GM23338 (cell line): ENCODE data around the gene EXOC6B. TPM values are rescaled to one million over a fixed set of nuclear protein-coding genes. Genes with fewer than 3 reads are reported as not detected.

ENCODE experiments used
- ATAC-seq: fragments of 200-7000 bp; cut with Tn5 transposase; 3 replicates; pipeline ENCODE4 v1.9.1; 2020
- DNase-seq: peaks from one replicate; pipeline ENCODE4 v3.0.0-alpha.2; 2015; ENCODE audit warnings: low spot score
- H2AFZ ChIP-seq: fragments of 200-600 bp; sonication (generic); 2 replicates; pipeline ENCODE4 v1.8.0; 2016; ENCODE audit warnings: antibody characterized with exemption, mild to moderate bottlenecking, moderate library complexity
- H3F3A ChIP-seq: fragments of 200-600 bp; sonication (generic); replicated peaks from 2 replicates; pipeline ENCODE4 v1.8.0; 2017; ENCODE audit warnings: antibody characterized with exemption, mixed run types, low read depth
- H3K27ac ChIP-seq: fragments of 200-600 bp; sonication (generic); 2 replicates; pipeline ENCODE4 v1.6.1; 2016; ENCODE audit warnings: low read depth
- H3K27me3 ChIP-seq: fragments of 200-600 bp; sonication (generic); 2 replicates; pipeline ENCODE4 v1.8.0; 2016; ENCODE audit warnings: mild to moderate bottlenecking, mixed run types, moderate library complexity; ENCODE audit not compliant: insufficient read depth
- H3K36me3 ChIP-seq: fragments of 200-600 bp; sonication (generic); 2 replicates; pipeline ENCODE4 v1.8.0; 2016; ENCODE audit warnings: mild to moderate bottlenecking; ENCODE audit not compliant: insufficient read depth
- H3K4me1 ChIP-seq: fragments of 200-600 bp; sonication (generic); 2 replicates; pipeline ENCODE4 v1.8.0; 2016; ENCODE audit warnings: mild to moderate bottlenecking, moderate library complexity; ENCODE audit not compliant: insufficient read depth
- H3K4me2 ChIP-seq: fragments of 200-600 bp; sonication (generic); 2 replicates; pipeline ENCODE4 v1.7.1; 2017; ENCODE audit warnings: mixed run types
- H3K4me3 ChIP-seq: fragments of 200-600 bp; sonication (generic); 2 replicates; pipeline ENCODE4 v1.6.1; 2016; ENCODE audit warnings: mixed run types
- H3K79me2 ChIP-seq: fragments of 200-600 bp; sonication (generic); replicated peaks from 2 replicates; pipeline ENCODE4 v1.8.0; 2017; ENCODE audit warnings: mild to moderate bottlenecking; ENCODE audit not compliant: insufficient read depth
- H3K9me2 ChIP-seq: fragments of 200-600 bp; sonication (generic); 2 replicates; pipeline ENCODE4 v1.8.0; 2017; ENCODE audit not compliant: insufficient read depth
- H4K20me1 ChIP-seq: fragments of 200-600 bp; sonication (generic); replicated peaks from 2 replicates; pipeline ENCODE4 v1.8.0; 2017; ENCODE audit warnings: mild to moderate bottlenecking; ENCODE audit not compliant: insufficient read depth
- H3K27ac Mint-ChIP-seq: 2 replicates; pipeline ENCODE4 v1.8.0; 2020; ENCODE audit warnings: inconsistent platforms, mild to moderate bottlenecking, moderate library complexity, mixed read lengths
- H3K27me3 Mint-ChIP-seq: 3 replicates; pipeline ENCODE4 v1.8.0; 2022; ENCODE audit warnings: low read depth, mild to moderate bottlenecking, moderate library complexity, mixed read lengths, inconsistent platforms; ENCODE audit not compliant: insufficient read depth, poor library complexity
- H3K36me3 Mint-ChIP-seq: 3 replicates; pipeline ENCODE4 v1.8.0; 2021; ENCODE audit warnings: low read depth, mild to moderate bottlenecking, inconsistent platforms, moderate library complexity, mixed read lengths
- H3K4me1 Mint-ChIP-seq: 3 replicates; pipeline ENCODE4 v1.8.0; 2020; ENCODE audit warnings: mild to moderate bottlenecking, inconsistent platforms, mixed read lengths
- H3K4me3 Mint-ChIP-seq: 3 replicates; pipeline ENCODE4 v1.8.0; 2021; ENCODE audit warnings: moderate library complexity, mild to moderate bottlenecking, inconsistent platforms, mixed read lengths
- H3K9me3 Mint-ChIP-seq: 3 replicates; pipeline ENCODE4 v1.8.0; 2020; ENCODE audit warnings: moderate library complexity, mild to moderate bottlenecking, inconsistent platforms, mixed read lengths
- CREB1 ChIP-seq: fragments of 250-450 bp; sonication (Bioruptor Pico); IDR thresholded peaks from 2 replicates; pipeline ENCODE4 v1.5.0; 2020; ENCODE audit warnings: low read depth, mild to moderate bottlenecking, moderate library complexity
- EZH2phosphoT487 ChIP-seq: fragments of 200-600 bp; sonication (generic); IDR thresholded peaks from one replicate; pipeline ENCODE4 v1.8.1; 2018; ENCODE audit warnings: antibody characterized with exemption; ENCODE audit not compliant: unreplicated experiment
- NANOG ChIP-seq: IDR thresholded peaks from 2 replicates; pipeline ENCODE4 v1.6.1; 2016; ENCODE audit warnings: antibody characterized with exemption, borderline replicate concordance
- POLR2AphosphoS5 ChIP-seq: IDR thresholded peaks from 2 replicates; pipeline ENCODE4 v1.6.1; 2016; ENCODE audit warnings: antibody characterized with exemption, low read depth
- STAT1 ChIP-seq: IDR thresholded peaks from one replicate; pipeline ENCODE4 v1.6.1; 2016; ENCODE audit warnings: antibody characterized with exemption; ENCODE audit not compliant: unreplicated experiment
- polyA plus RNA-seq: library from polyadenylated mRNA; unstranded; fragments of >200 nt; fragmentation: Nextera tagmentation; extraction: Ambion mirVana; gene quantifications from 2 replicates; pipeline ENCODE4 v1.2.1, GENCODE V29; 2016
- total RNA-seq: library from RNA; depleted of rRNA; stranded (reverse); fragments of >200 nt; shearing (Covaris generic); gene quantifications from 2 replicates; pipeline ENCODE4 v1.2.3, GENCODE V29; 2014
- TF ChIP-seq, protein P1 (sequence below): IDR thresholded peaks from one replicate; pipeline ENCODE4 v1.6.1; 2018; ENCODE audit warnings: antibody characterized with exemption; ENCODE audit not compliant: unreplicated experiment
- TF ChIP-seq, protein P2 (sequence below), 2 experiments: fragments of 200-600 bp in 1 of 2; sonication (generic) in 1 of 2; conservative IDR thresholded peaks; 2 replicates each; pipeline versions ENCODE4 v1.5.1 to v1.6.1; 2016 to 2017; ENCODE audit warnings: antibody characterized with exemption in 2 of 2, low read depth in 2 of 2, mild to moderate bottlenecking in 2 of 2, moderate library complexity in 1 of 2
- TF ChIP-seq, protein P3 (sequence below): fragments of 250-450 bp; sonication (Bioruptor Pico); IDR thresholded peaks from 2 replicates; pipeline ENCODE4 v1.5.0; 2020; ENCODE audit warnings: mild to moderate bottlenecking, moderate library complexity

EXOC6B gene
- total and polyA plus RNA-seq, 2 experiments from 2014 or later, result 7.2 to 45.9 TPM

DNA sequence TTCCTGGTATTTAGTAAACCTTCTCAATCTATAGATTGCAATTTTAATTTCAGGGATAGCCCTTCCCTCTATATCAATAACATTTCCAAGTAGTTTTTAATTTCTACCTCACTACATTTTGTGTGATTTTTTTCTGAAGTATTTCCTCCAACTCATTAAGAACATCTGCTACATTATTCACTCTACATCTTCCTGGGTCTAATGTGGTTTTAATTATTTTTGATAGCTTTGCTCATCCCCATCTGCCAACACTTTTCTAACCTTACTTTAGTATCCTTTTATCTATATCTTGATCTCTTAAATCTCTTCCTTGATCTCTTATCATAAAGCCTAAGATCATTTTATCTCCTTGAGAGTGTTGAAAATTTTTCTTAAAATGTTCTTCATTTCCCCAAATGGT, 399.8 kb downstream of the EXOC6B start (continued):
- TF ChIP-seq, protein P1, sequence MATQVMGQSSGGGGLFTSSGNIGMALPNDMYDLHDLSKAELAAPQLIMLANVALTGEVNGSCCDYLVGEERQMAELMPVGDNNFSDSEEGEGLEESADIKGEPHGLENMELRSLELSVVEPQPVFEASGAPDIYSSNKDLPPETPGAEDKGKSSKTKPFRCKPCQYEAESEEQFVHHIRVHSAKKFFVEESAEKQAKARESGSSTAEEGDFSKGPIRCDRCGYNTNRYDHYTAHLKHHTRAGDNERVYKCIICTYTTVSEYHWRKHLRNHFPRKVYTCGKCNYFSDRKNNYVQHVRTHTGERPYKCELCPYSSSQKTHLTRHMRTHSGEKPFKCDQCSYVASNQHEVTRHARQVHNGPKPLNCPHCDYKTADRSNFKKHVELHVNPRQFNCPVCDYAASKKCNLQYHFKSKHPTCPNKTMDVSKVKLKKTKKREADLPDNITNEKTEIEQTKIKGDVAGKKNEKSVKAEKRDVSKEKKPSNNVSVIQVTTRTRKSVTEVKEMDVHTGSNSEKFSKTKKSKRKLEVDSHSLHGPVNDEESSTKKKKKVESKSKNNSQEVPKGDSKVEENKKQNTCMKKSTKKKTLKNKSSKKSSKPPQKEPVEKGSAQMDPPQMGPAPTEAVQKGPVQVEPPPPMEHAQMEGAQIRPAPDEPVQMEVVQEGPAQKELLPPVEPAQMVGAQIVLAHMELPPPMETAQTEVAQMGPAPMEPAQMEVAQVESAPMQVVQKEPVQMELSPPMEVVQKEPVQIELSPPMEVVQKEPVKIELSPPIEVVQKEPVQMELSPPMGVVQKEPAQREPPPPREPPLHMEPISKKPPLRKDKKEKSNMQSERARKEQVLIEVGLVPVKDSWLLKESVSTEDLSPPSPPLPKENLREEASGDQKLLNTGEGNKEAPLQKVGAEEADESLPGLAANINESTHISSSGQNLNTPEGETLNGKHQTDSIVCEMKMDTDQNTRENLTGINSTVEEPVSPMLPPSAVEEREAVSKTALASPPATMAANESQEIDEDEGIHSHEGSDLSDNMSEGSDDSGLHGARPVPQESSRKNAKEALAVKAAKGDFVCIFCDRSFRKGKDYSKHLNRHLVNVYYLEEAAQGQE, result no peak
- TF ChIP-seq STAT1 (no peak), EZH2phosphoT487 (no peak), CREB1 (no peak)
- TF ChIP-seq, protein P2, sequence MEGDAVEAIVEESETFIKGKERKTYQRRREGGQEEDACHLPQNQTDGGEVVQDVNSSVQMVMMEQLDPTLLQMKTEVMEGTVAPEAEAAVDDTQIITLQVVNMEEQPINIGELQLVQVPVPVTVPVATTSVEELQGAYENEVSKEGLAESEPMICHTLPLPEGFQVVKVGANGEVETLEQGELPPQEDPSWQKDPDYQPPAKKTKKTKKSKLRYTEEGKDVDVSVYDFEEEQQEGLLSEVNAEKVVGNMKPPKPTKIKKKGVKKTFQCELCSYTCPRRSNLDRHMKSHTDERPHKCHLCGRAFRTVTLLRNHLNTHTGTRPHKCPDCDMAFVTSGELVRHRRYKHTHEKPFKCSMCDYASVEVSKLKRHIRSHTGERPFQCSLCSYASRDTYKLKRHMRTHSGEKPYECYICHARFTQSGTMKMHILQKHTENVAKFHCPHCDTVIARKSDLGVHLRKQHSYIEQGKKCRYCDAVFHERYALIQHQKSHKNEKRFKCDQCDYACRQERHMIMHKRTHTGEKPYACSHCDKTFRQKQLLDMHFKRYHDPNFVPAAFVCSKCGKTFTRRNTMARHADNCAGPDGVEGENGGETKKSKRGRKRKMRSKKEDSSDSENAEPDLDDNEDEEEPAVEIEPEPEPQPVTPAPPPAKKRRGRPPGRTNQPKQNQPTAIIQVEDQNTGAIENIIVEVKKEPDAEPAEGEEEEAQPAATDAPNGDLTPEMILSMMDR (conservative IDR thresholded peaks at IDR 0.05; ENCODE audit: low read depth in 2 of 2), result no peak

DNA sequence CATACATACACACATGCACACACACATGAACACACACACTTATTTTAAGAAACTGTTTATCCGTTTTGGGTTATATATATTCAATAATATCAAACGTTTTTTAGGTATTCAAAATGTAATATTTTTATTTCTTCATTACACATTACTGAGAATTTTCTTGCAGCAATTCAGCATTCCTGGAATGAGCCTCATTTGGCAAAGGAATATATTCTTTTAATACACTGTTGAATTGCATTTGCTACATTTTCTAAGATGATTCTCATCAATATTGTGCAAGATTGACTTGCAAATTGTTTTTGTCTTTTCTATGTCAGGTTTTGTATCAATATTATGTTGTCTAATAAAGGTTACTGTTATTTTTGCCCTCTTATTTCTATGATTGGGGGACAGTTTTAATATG, 402.1 kb downstream of the EXOC6B start:
- peaks cover 15% of the 10 kb centered on the region for H3K9me3 Mint-ChIP-seq
- H3K27me3 Mint-ChIP-seq, result peaks cover 3% of the 10 kb centered on the region
- H3K4me3 Mint-ChIP-seq, result no peak overlapping the region
- TF ChIP-seq POLR2AphosphoS5 (no peak), EZH2phosphoT487 (no peak), NANOG (no peak)
- TF ChIP-seq, protein P2 (conservative IDR thresholded peaks at IDR 0.05; ENCODE audit: low read depth in 2 of 2), result no peak
- TF ChIP-seq, protein P3, sequence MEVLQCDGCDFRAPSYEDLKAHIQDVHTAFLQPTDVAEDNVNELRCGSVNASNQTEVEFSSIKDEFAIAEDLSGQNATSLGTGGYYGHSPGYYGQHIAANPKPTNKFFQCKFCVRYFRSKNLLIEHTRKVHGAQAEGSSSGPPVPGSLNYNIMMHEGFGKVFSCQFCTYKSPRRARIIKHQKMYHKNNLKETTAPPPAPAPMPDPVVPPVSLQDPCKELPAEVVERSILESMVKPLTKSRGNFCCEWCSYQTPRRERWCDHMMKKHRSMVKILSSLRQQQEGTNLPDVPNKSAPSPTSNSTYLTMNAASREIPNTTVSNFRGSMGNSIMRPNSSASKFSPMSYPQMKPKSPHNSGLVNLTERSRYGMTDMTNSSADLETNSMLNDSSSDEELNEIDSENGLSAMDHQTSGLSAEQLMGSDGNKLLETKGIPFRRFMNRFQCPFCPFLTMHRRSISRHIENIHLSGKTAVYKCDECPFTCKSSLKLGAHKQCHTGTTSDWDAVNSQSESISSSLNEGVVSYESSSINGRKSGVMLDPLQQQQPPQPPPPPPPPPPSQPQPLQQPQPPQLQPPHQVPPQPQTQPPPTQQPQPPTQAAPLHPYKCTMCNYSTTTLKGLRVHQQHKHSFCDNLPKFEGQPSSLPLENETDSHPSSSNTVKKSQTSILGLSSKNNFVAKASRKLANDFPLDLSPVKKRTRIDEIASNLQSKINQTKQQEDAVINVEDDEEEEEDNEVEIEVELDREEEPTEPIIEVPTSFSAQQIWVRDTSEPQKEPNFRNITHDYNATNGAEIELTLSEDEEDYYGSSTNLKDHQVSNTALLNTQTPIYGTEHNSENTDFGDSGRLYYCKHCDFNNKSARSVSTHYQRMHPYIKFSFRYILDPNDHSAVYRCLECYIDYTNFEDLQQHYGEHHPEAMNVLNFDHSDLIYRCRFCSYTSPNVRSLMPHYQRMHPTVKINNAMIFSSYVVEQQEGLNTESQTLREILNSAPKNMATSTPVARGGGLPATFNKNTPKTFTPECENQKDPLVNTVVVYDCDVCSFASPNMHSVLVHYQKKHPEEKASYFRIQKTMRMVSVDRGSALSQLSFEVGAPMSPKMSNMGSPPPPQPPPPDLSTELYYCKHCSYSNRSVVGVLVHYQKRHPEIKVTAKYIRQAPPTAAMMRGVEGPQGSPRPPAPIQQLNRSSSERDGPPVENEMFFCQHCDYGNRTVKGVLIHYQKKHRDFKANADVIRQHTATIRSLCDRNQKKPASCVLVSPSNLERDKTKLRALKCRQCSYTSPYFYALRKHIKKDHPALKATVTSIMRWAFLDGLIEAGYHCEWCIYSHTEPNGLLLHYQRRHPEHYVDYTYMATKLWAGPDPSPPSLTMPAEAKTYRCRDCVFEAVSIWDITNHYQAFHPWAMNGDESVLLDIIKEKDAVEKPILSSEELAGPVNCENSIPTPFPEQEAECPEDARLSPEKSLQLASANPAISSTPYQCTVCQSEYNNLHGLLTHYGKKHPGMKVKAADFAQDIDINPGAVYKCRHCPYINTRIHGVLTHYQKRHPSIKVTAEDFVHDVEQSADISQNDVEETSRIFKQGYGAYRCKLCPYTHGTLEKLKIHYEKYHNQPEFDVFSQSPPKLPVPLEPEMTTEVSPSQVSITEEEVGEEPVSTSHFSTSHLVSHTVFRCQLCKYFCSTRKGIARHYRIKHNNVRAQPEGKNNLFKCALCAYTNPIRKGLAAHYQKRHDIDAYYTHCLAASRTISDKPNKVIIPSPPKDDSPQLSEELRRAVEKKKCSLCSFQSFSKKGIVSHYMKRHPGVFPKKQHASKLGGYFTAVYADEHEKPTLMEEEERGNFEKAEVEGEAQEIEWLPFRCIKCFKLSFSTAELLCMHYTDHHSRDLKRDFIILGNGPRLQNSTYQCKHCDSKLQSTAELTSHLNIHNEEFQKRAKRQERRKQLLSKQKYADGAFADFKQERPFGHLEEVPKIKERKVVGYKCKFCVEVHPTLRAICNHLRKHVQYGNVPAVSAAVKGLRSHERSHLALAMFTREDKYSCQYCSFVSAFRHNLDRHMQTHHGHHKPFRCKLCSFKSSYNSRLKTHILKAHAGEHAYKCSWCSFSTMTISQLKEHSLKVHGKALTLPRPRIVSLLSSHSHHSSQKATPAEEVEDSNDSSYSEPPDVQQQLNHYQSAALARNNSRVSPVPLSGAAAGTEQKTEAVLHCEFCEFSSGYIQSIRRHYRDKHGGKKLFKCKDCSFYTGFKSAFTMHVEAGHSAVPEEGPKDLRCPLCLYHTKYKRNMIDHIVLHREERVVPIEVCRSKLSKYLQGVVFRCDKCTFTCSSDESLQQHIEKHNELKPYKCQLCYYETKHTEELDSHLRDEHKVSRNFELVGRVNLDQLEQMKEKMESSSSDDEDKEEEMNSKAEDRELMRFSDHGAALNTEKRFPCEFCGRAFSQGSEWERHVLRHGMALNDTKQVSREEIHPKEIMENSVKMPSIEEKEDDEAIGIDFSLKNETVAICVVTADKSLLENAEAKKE, result no peak

More for the DNA sequence above, 402.1 kb downstream of the EXOC6B start:
- no peak overlapping the region for H3K27ac Mint-ChIP-seq
- no peak overlapping the region for H3K4me3 ChIP-seq
- H3K36me3 ChIP-seq, result no peaks in the 10 kb centered on the region
- ATAC-seq (no peak), DNase-seq (no peak)
- H4K20me1 ChIP-seq, result no peaks in the 10 kb centered on the region
- no peak overlapping the region for H2AFZ ChIP-seq
- H3K9me2 ChIP-seq, result no peaks in the 10 kb centered on the region
- no peaks in the 10 kb centered on the region for H3F3A ChIP-seq
- H3K27me3 ChIP-seq, result no peaks in the 10 kb centered on the region
- no peaks in the 10 kb centered on the region for H3K4me1 ChIP-seq
- H3K4me2 ChIP-seq, result no peak overlapping the region
- H3K79me2 ChIP-seq, result no peaks in the 10 kb centered on the region
- peaks cover 4% of the 10 kb centered on the region for H3K4me1 Mint-ChIP-seq
- no peak overlapping the region for H3K27ac ChIP-seq
- peaks cover 21% of the 10 kb centered on the region for H3K36me3 Mint-ChIP-seq
